Gastroesophageal sphincter (tissue), 3 donors: Measurements from ENCODE around the gene DFFB.

Experiments
- CTCF ChIP-seq, 4 experiments: fragments of 200-600 bp in 2 of 4; fragments of 450-650 bp in 2 of 4; sonication (generic) in 1 of 4; IDR thresholded peaks; one replicate each; pipeline ENCODE4 v1.5.1; 2017 to 2019; ENCODE audit warnings: antibody characterized with exemption in 4 of 4, mild to moderate bottlenecking in 2 of 4, moderate library complexity in 2 of 4
- EP300 ChIP-seq: sonication (generic); formaldehyde crosslinking; IDR thresholded peaks from one replicate; pipeline ENCODE4 v1.6.1; 2017; ENCODE audit warnings: antibody characterized with exemption, mild to moderate bottlenecking
- POLR2A ChIP-seq, 2 donors: fragments of 450-650 bp; IDR thresholded peaks; one replicate each; pipeline ENCODE4 v1.6.1; 2017; ENCODE audit warnings: antibody characterized with exemption in 2 of 2, mild to moderate bottlenecking in 2 of 2, moderate library complexity in 1 of 2
- POLR2AphosphoS5 ChIP-seq: sonication (generic); formaldehyde crosslinking; IDR thresholded peaks from one replicate; pipeline ENCODE4 v1.6.1; 2017; ENCODE audit warnings: antibody characterized with exemption

GRCh38 chr1:3881193-3881480 lies 23.9 kb downstream of the DFFB start:
- no peak for TF ChIP-seq CTCF (IDR thresholded peaks at IDR 0.05)
- TF ChIP-seq POLR2A (IDR thresholded peaks at IDR 0.05): no peak
- TF ChIP-seq POLR2AphosphoS5: no peak
- TF ChIP-seq EP300: no peak
